ENCODE results near the gene PLCL2.

Gene PLCL2

GRCh38 chr3:17057321-17057720 lies 172.6 kb downstream of the PLCL2 start:
- Histone ChIP-seq H3K79me2 (ENCODE audit: insufficient read depth, low read length) (no peaks in the 10 kb centered on the region), H2AFZ (ENCODE audit: low read depth, low read length) (no peak overlapping the region), H3K27me3 (ENCODE audit: insufficient read depth, low read length, poor library complexity) (no peaks in the 10 kb centered on the region), H3K4me3 (ENCODE audit: low read depth in 1 of 2, low read length in 2 of 2) (no peak overlapping the region), H3K4me2 (ENCODE audit: insufficient read depth, low read length) (no peak overlapping the region), H3K9me3 (ENCODE audit: insufficient read depth, low read length, severe bottlenecking) (no peaks in the 10 kb centered on the region), H3K9ac (ENCODE audit: low read depth, low read length) (no peak overlapping the region), H3K36me3 (ENCODE audit: insufficient read depth, low read length) (0 out of 2 replicates have a peak, but pooled peaks cover 3% of the 10 kb centered on the region), H3K4me1 (ENCODE audit: insufficient read depth, low read length) (no peaks in the 10 kb centered on the region), H4K20me1 (ENCODE audit: insufficient read depth, low read length) (no peaks in the 10 kb centered on the region), H3K27ac (ENCODE audit: low read length) (no peak overlapping the region)
- TF ChIP-seq EZH2 (IDR thresholded peaks at IDR 0.05; ENCODE audit: borderline replicate concordance, low read depth, low read length, severe bottlenecking) = no peak
- TF ChIP-seq CTCF (IDR thresholded peaks at IDR 0.05; ENCODE audit: borderline replicate concordance, extremely low read depth, low read length, poor library complexity, severe bottlenecking) = no peak
- ATAC-seq (ENCODE audit: insufficient read depth, low read depth) (no peak), DNase-seq (no peak)

- TF ChIP-seq EZH2 (IDR thresholded peaks at IDR 0.05; ENCODE audit: borderline replicate concordance, low read depth, low read length, severe bottlenecking) (no peak), CTCF (IDR thresholded peaks at IDR 0.05; ENCODE audit: borderline replicate concordance, extremely low read depth, low read length, poor library complexity, severe bottlenecking) (no peak)
- no peak overlapping the region for H2AFZ ChIP-seq (ENCODE audit: low read depth, low read length)
Measured at GRCh38 chr3:17059989-17060550, 175.3 kb downstream of the PLCL2 start.

GRCh38 chr3:17061005-17061404 lies 176.2 kb downstream of the PLCL2 start:
- no peak overlapping the region for H3K27ac ChIP-seq (ENCODE audit: low read length)
- H3K4me2 ChIP-seq (ENCODE audit: insufficient read depth, low read length) = no peak overlapping the region
- no peaks in the 10 kb centered on the region for H3K36me3 ChIP-seq (ENCODE audit: insufficient read depth, low read length)
- H3K9ac ChIP-seq (ENCODE audit: low read depth, low read length) = no peak overlapping the region
- H3K4me3 ChIP-seq (ENCODE audit: low read depth in 1 of 2, low read length in 2 of 2) = no peak overlapping the region
- no peaks in the 10 kb centered on the region for H3K9me3 ChIP-seq (ENCODE audit: insufficient read depth, low read length, severe bottlenecking)
- H3K79me2 ChIP-seq (ENCODE audit: insufficient read depth, low read length) = no peaks in the 10 kb centered on the region
- no peak overlapping the region for H2AFZ ChIP-seq (ENCODE audit: low read depth, low read length)
- DNase-seq (no peak), ATAC-seq (ENCODE audit: insufficient read depth, low read depth) (no peak)
- TF ChIP-seq EZH2 (IDR thresholded peaks at IDR 0.05; ENCODE audit: borderline replicate concordance, low read depth, low read length, severe bottlenecking) = no peak
- no peak for TF ChIP-seq CTCF (IDR thresholded peaks at IDR 0.05; ENCODE audit: borderline replicate concordance, extremely low read depth, low read length, poor library complexity, severe bottlenecking)
- H4K20me1 ChIP-seq (ENCODE audit: insufficient read depth, low read length) = no peaks in the 10 kb centered on the region
- H3K4me1 ChIP-seq (ENCODE audit: insufficient read depth, low read length) = no peaks in the 10 kb centered on the region
- H3K27me3 ChIP-seq (ENCODE audit: insufficient read depth, low read length, poor library complexity) = no peaks in the 10 kb centered on the region

More at GRCh38 chr3:17059989-17060550, 175.3 kb downstream of the PLCL2 start:
- Histone ChIP-seq H3K36me3 (ENCODE audit: insufficient read depth, low read length) (no peaks in the 10 kb centered on the region), H3K4me1 (ENCODE audit: insufficient read depth, low read length) (no peaks in the 10 kb centered on the region), H3K79me2 (ENCODE audit: insufficient read depth, low read length) (no peaks in the 10 kb centered on the region), H3K4me3 (ENCODE audit: low read depth in 1 of 2, low read length in 2 of 2) (no peak overlapping the region), H4K20me1 (ENCODE audit: insufficient read depth, low read length) (no peaks in the 10 kb centered on the region), H3K9ac (ENCODE audit: low read depth, low read length) (no peak overlapping the region), H3K4me2 (ENCODE audit: insufficient read depth, low read length) (no peak overlapping the region), H3K27me3 (ENCODE audit: insufficient read depth, low read length, poor library complexity) (no peaks in the 10 kb centered on the region), H3K9me3 (ENCODE audit: insufficient read depth, low read length, severe bottlenecking) (no peaks in the 10 kb centered on the region), H3K27ac (ENCODE audit: low read length) (no peak overlapping the region)
- no peak for DNase-seq
- ATAC-seq (ENCODE audit: insufficient read depth, low read depth) = no peak

All from DND-41 (cell line).